Brain microvascular endothelial cell (primary cell): Measurements from ENCODE around the gene POLDIP3.

Source experiments
- DNase-seq: peaks from one replicate; pipeline ENCODE4 v3.0.0-alpha.2; 2020
- H3K27ac ChIP-seq: fragments of 250-450 bp; sonication (Bioruptor Pico); 2 replicates; pipeline ENCODE4 v1.5.1; 2020; ENCODE audit warnings: mild to moderate bottlenecking, moderate library complexity
- H3K27me3 ChIP-seq: fragments of 250-450 bp; sonication (Bioruptor Pico); replicated peaks from 2 replicates; pipeline ENCODE4 v1.5.1; 2020; ENCODE audit warnings: mild to moderate bottlenecking
- H3K36me3 ChIP-seq: fragments of 250-450 bp; sonication (Bioruptor Pico); replicated peaks from 2 replicates; pipeline ENCODE4 v1.5.1; 2020; ENCODE audit warnings: mild to moderate bottlenecking
- H3K4me3 ChIP-seq: 2 replicates; pipeline ENCODE4 v1.5.1; 2011; ENCODE audit warnings: low read depth, mild to moderate bottlenecking, control low read depth, low read length, moderate library complexity
- in situ Hi-C: cut with HindIII; loops from 2 replicates; pipeline ENCODE4 v1.10.0; 2017; ENCODE audit warnings: low sequenced_read_pairs, low pct_ligation_motif_present
- TF ChIP-seq, protein P1 (sequence below): IDR thresholded peaks from 2 replicates; pipeline ENCODE4 v1.5.1; 2011; ENCODE audit warnings: low read depth, mild to moderate bottlenecking, moderate library complexity, low read length, control low read depth, inconsistent platforms; ENCODE audit errors: missing control alignments

The POLDIP3 gene

DNA sequence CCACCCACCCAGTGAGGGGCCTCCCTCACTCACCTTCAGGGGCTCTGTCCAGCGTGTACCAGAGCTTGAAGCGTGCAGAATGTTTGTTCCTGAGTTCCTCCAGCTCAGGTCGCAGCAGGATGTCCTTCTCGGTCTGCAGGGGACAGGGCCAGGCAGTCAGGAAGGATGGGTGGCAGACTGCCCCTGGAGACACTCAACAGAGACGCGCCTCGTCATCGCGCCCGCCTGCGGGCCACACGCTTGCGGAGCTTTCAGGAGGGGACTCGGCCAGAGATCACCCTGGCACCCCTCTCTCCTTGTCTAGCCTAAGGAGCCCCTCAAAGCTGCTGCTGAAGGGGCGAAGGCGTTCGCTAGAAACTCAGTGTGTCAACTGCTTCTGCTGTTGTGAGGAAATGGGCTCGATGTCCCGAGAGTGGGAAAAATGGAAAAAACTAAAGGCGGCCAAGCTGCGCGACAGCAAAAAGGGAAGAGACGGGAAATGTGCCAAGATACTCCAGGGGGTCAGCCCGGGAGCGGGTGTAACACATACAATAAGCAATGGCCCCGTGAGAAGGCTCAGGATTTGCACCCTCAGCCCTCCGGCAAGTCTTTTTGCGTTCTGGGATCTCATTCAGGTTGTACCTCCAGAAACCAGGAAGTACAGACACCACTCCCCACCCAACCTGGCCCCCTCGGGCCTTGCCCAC is 9.2 kb upstream of the POLDIP3 start:
- DNase-seq, result no peak
- Histone ChIP-seq H3K36me3 (peaks cover 64% of the 10 kb centered on the region), H3K27ac (no peak overlapping the region), H3K4me3 (no peak overlapping the region), H3K27me3 (no peaks in the 10 kb centered on the region)
- TF ChIP-seq, protein P1, sequence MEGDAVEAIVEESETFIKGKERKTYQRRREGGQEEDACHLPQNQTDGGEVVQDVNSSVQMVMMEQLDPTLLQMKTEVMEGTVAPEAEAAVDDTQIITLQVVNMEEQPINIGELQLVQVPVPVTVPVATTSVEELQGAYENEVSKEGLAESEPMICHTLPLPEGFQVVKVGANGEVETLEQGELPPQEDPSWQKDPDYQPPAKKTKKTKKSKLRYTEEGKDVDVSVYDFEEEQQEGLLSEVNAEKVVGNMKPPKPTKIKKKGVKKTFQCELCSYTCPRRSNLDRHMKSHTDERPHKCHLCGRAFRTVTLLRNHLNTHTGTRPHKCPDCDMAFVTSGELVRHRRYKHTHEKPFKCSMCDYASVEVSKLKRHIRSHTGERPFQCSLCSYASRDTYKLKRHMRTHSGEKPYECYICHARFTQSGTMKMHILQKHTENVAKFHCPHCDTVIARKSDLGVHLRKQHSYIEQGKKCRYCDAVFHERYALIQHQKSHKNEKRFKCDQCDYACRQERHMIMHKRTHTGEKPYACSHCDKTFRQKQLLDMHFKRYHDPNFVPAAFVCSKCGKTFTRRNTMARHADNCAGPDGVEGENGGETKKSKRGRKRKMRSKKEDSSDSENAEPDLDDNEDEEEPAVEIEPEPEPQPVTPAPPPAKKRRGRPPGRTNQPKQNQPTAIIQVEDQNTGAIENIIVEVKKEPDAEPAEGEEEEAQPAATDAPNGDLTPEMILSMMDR, result no peak
- in situ Hi-C loops, result no loop called here

DNA sequence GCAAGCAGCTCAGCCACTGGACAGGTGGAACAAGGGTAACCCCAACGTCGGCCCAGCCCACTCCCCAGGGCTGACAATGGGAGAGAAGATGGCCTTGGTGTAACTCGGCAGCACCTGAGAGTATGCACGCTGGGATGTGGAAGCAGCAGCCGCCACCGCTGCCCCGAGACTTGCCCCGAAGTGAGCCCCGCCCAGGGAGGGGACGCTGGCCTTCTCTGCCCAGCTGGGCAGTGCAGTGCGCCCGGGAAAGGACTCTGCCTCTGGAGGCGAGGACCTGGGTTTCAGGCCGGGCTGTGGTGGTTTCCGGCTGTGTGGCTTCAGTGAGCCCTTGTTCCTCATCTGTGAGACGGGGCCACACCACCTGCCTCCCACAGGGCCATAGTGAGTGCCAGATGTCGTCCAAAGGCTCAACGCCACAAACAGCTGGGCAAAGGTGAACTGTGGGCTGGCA is 8.6 kb upstream of the POLDIP3 start:
- H3K27ac ChIP-seq, result no peak overlapping the region
- no peaks in the 10 kb centered on the region for H3K27me3 ChIP-seq
- TF ChIP-seq, protein P1, result no peak
- DNase-seq, result no peak
- no peak overlapping the region for H3K4me3 ChIP-seq
- in situ Hi-C loops, result no loop called here
- H3K36me3 ChIP-seq, result peaks cover 58% of the 10 kb centered on the region

DNA sequence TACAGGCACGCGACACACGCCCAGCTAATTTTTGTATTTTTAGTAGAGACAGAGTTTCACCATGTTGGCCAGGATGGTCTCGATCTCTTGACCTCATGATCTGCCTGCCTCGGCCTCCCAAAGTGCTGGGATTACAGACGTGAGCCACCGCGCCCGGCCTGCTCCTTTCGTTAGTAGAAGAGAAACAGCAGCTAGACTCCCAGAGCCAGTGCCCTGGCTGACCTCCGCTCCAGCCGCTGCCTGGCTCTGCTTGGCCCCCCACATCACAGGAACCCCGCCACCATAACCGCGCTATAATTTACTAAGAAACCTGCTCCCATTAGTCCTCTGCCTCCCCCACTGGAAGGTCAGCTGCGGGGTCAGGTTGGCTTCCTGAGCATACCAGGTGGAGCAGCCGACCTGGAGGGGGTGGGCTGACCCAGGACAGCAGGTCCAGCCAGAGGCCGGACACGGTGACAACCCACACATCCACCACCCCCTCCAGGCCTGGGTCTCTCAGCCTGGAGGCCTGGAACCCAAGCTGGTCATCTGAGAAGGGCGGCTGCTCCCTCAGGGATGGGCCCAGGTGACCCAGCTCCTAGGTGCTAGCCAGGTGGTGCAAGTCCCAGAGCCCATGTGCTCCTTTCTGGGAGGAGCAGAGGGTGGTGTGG is 7.5 kb upstream of the POLDIP3 start:
- TF ChIP-seq, protein P1, result no peak
- H3K4me3 ChIP-seq, result no peak overlapping the region
- H3K36me3 ChIP-seq, result peaks cover 48% of the 10 kb centered on the region
- H3K27ac ChIP-seq, result no peak overlapping the region
- no peak for DNase-seq
- no peaks in the 10 kb centered on the region for H3K27me3 ChIP-seq
- in situ Hi-C loops, result no loop called here

DNA sequence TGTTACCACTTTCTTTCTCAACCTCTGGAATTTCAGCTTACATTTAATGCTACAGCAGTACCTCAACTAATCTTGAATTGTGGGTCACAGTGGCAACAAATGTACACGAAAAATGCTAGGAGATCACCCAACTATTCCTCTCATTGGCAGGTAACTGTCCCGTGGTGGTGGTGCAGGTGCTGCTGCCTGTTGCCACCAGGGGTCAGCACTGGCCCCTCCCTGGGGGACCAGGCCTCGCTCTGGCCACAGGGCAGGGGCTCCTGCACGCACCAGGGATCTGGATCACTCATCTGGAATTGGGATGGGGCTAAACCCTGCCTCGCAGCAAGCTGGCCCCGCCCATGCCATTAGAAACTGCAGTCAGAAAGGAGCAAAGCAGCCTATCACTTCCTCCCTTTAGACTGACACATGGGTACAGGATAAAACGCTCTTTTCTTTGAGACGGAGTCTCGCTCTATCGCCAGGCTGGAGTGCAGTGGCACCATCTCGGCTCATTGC is 6.9 kb upstream of the POLDIP3 start:
- peak overlapping the region; percentile 38 for H3K27ac ChIP-seq
- no peaks in the 10 kb centered on the region for H3K27me3 ChIP-seq
- TF ChIP-seq, protein P1, result peak; percentile 97
- peak; percentile 37 for DNase-seq
- H3K4me3 ChIP-seq, result no peak overlapping the region
- peaks cover 41% of the 10 kb centered on the region for H3K36me3 ChIP-seq
- in situ Hi-C loops, result no loop called here

DNA sequence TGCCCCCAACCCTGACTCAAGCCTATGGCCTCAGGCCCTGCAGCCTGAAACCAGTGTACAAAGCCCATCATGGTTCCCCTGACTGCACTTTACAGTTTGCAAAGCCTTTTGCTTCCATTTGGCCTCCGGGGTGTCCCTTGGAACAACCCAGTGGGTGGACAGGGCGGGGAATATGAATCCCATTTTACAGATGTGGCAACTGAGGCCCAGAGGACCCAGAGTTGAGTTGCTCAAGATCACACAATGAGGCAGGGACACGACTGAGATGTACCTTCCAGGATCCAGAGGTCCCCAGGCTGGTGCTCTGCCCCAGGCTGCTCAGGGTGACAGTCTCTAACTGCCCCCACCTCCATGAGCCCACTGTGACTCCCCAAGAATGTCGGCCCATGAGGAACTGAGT is 5.4 kb upstream of the POLDIP3 start:
- Histone ChIP-seq H3K36me3 (peaks cover 27% of the 10 kb centered on the region), H3K27ac (peak overlapping the region; percentile 38), H3K27me3 (no peaks in the 10 kb centered on the region), H3K4me3 (no peak overlapping the region)
- in situ Hi-C loops, result no loop called here
- TF ChIP-seq, protein P1, result no peak
- DNase-seq, result no peak
